D721Med (cell line): ENCODE data around the gene ZNF341.

ENCODE experiments used
- DNase-seq: peaks from one replicate; pipeline ENCODE4 v3.0.0; 2011; ENCODE audit warnings: low spot score; ENCODE audit not compliant: insufficient read length
- FAIRE-seq: peaks from 2 replicates; lab custom pipeline; 2011; peaks lifted over from hg19 to GRCh38; lab: Jason Lieb, UNC
- CTCF ChIP-seq: IDR thresholded peaks from 2 replicates; pipeline ENCODE4 v1.5.1; 2012; ENCODE audit warnings: mild to moderate bottlenecking, control low read depth; ENCODE audit not compliant: insufficient read depth; ENCODE audit errors: missing control alignments

Gene ZNF341

GRCh38 chr20:33730946-33731692 is 677 bp upstream of the ZNF341 start:
- TF ChIP-seq CTCF: no peak
- no peak for DNase-seq
- no peak for FAIRE-seq

DNA sequence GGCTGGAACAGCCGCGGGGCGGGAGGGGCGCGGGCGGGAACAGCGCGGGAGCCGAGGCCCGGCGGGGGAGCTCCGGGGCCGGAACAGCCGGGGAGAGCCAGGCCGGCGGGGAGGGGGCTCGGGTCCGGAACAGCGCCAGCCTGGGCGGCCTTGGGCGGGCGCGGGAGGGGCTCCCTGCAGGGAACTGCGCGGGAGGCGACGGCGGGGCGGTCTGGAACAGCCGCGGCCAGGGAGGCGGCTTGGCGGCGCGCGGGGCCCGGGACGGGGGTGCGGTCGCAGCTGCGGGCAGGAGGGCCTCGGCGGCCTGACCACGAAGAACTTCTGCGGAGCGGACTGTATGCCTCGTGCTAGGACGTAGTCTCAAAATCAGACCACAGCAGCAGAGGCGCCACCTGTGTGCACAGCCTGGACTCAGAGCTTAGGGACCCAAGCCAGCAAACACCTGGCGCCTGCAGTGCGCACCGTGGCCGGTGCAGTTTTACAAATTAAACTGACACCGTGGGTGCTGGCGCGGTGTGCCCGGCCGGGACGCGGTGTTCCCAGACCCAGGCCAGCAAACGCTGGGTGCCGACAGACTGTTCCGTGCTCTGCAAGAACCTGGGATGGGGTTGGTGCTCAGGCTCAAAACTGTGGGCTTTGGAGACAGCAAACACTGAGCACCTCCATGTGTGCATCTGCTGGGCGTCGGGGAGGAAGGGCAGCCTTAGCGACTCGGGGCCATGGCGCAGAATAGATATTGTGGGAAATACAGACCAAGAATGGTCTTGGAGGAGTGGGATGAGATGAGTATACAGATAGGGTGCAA is 572 bp downstream of the ZNF341 start:
- FAIRE-seq (no peak), DNase-seq (no peak)
- no peak for TF ChIP-seq CTCF

GRCh38 chr20:33733654-33734576 is 2.1 kb downstream of the ZNF341 start:
- no peak for DNase-seq
- FAIRE-seq: no peak

DNA sequence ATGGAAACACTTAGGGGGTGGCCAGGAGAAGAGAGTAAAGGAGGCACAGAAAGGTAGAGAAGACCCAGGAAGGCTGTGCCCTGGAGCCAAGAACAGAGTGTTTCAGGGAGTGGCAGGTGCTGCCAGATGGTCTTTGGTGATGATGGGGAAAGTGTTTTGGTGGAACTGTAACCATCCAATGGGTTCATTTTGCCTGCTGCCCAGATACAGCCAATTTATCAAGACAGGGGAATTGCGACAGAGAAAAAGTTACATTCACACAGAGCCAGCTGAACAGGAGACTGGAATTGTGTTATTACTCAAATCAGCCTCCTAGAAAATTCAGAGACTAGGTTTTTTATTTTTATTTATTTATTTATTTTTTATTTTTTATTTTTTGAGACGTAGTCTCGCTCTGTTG is 5.2 kb downstream of the ZNF341 start:
- FAIRE-seq: no peak
- TF ChIP-seq CTCF: no peak
- DNase-seq: no peak

More at GRCh38 chr20:33733654-33734576, 2.1 kb downstream of the ZNF341 start:
- no peak for TF ChIP-seq CTCF

GRCh38 chr20:33739493-33739892 is 7.7 kb downstream of the ZNF341 start:
- FAIRE-seq (no peak), DNase-seq (no peak)
- no peak for TF ChIP-seq CTCF

GRCh38 chr20:33740189-33740588 is 8.4 kb downstream of the ZNF341 start:
- DNase-seq (no peak), FAIRE-seq (no peak)
- TF ChIP-seq CTCF: no peak
